GM23338 (cell line): ENCODE data around the gene MTHFR. TPM values are rescaled to one million over a fixed set of nuclear protein-coding genes. Genes with fewer than 3 reads are reported as not detected.

ENCODE experiments used
- ATAC-seq: fragments of 200-7000 bp; cut with Tn5 transposase; 3 replicates; pipeline ENCODE4 v1.9.1; 2020
- DNase-seq: peaks from one replicate; pipeline ENCODE4 v3.0.0-alpha.2; 2015; ENCODE audit warnings: low spot score
- H2AFZ ChIP-seq: fragments of 200-600 bp; sonication (generic); 2 replicates; pipeline ENCODE4 v1.8.0; 2016; ENCODE audit warnings: antibody characterized with exemption, mild to moderate bottlenecking, moderate library complexity
- H3F3A ChIP-seq: fragments of 200-600 bp; sonication (generic); replicated peaks from 2 replicates; pipeline ENCODE4 v1.8.0; 2017; ENCODE audit warnings: antibody characterized with exemption, mixed run types, low read depth
- H3K27ac ChIP-seq: fragments of 200-600 bp; sonication (generic); 2 replicates; pipeline ENCODE4 v1.6.1; 2016; ENCODE audit warnings: low read depth
- H3K27me3 ChIP-seq: fragments of 200-600 bp; sonication (generic); 2 replicates; pipeline ENCODE4 v1.8.0; 2016; ENCODE audit warnings: mild to moderate bottlenecking, mixed run types, moderate library complexity; ENCODE audit not compliant: insufficient read depth
- H3K36me3 ChIP-seq: fragments of 200-600 bp; sonication (generic); 2 replicates; pipeline ENCODE4 v1.8.0; 2016; ENCODE audit warnings: mild to moderate bottlenecking; ENCODE audit not compliant: insufficient read depth
- H3K4me1 ChIP-seq: fragments of 200-600 bp; sonication (generic); 2 replicates; pipeline ENCODE4 v1.8.0; 2016; ENCODE audit warnings: mild to moderate bottlenecking, moderate library complexity; ENCODE audit not compliant: insufficient read depth
- H3K4me2 ChIP-seq: fragments of 200-600 bp; sonication (generic); 2 replicates; pipeline ENCODE4 v1.7.1; 2017; ENCODE audit warnings: mixed run types
- H3K4me3 ChIP-seq: fragments of 200-600 bp; sonication (generic); 2 replicates; pipeline ENCODE4 v1.6.1; 2016; ENCODE audit warnings: mixed run types
- H3K79me2 ChIP-seq: fragments of 200-600 bp; sonication (generic); replicated peaks from 2 replicates; pipeline ENCODE4 v1.8.0; 2017; ENCODE audit warnings: mild to moderate bottlenecking; ENCODE audit not compliant: insufficient read depth
- H3K9me2 ChIP-seq: fragments of 200-600 bp; sonication (generic); 2 replicates; pipeline ENCODE4 v1.8.0; 2017; ENCODE audit not compliant: insufficient read depth
- H4K20me1 ChIP-seq: fragments of 200-600 bp; sonication (generic); replicated peaks from 2 replicates; pipeline ENCODE4 v1.8.0; 2017; ENCODE audit warnings: mild to moderate bottlenecking; ENCODE audit not compliant: insufficient read depth
- H3K27ac Mint-ChIP-seq: 2 replicates; pipeline ENCODE4 v1.8.0; 2020; ENCODE audit warnings: inconsistent platforms, mild to moderate bottlenecking, moderate library complexity, mixed read lengths
- H3K27me3 Mint-ChIP-seq: 3 replicates; pipeline ENCODE4 v1.8.0; 2022; ENCODE audit warnings: low read depth, mild to moderate bottlenecking, moderate library complexity, mixed read lengths, inconsistent platforms; ENCODE audit not compliant: insufficient read depth, poor library complexity
- H3K36me3 Mint-ChIP-seq: 3 replicates; pipeline ENCODE4 v1.8.0; 2021; ENCODE audit warnings: low read depth, mild to moderate bottlenecking, inconsistent platforms, moderate library complexity, mixed read lengths
- H3K4me1 Mint-ChIP-seq: 3 replicates; pipeline ENCODE4 v1.8.0; 2020; ENCODE audit warnings: mild to moderate bottlenecking, inconsistent platforms, mixed read lengths
- H3K4me3 Mint-ChIP-seq: 3 replicates; pipeline ENCODE4 v1.8.0; 2021; ENCODE audit warnings: moderate library complexity, mild to moderate bottlenecking, inconsistent platforms, mixed read lengths
- H3K9me3 Mint-ChIP-seq: 3 replicates; pipeline ENCODE4 v1.8.0; 2020; ENCODE audit warnings: moderate library complexity, mild to moderate bottlenecking, inconsistent platforms, mixed read lengths
- CTCF ChIP-seq, 2 experiments: fragments of 200-600 bp in 1 of 2; sonication (generic) in 1 of 2; conservative IDR thresholded peaks; 2 replicates each; pipeline versions ENCODE4 v1.5.1 to v1.6.1; 2016 to 2017; ENCODE audit warnings: antibody characterized with exemption in 2 of 2, low read depth in 2 of 2, mild to moderate bottlenecking in 2 of 2, moderate library complexity in 1 of 2
- ETS1 ChIP-seq: IDR thresholded peaks from 2 replicates; pipeline ENCODE4 v1.6.1; 2016; ENCODE audit warnings: antibody characterized with exemption
- REST ChIP-seq: IDR thresholded peaks from one replicate; pipeline ENCODE4 v1.6.1; 2018; ENCODE audit warnings: antibody characterized with exemption; ENCODE audit not compliant: unreplicated experiment
- ZNF462 ChIP-seq: fragments of 250-450 bp; sonication (Bioruptor Pico); IDR thresholded peaks from 2 replicates; pipeline ENCODE4 v1.5.0; 2020; ENCODE audit warnings: mild to moderate bottlenecking, moderate library complexity
- polyA plus RNA-seq: library from polyadenylated mRNA; unstranded; fragments of >200 nt; fragmentation: Nextera tagmentation; extraction: Ambion mirVana; gene quantifications from 2 replicates; pipeline ENCODE4 v1.2.1, GENCODE V29; 2016
- total RNA-seq: library from RNA; depleted of rRNA; stranded (reverse); fragments of >200 nt; shearing (Covaris generic); gene quantifications from 2 replicates; pipeline ENCODE4 v1.2.3, GENCODE V29; 2014

The MTHFR gene
- total and polyA plus RNA-seq, 2 experiments from 2014 or later = 6.9 to 21.6 TPM

GRCh38 chr1:11784993-11785769 is 20.6 kb downstream of the MTHFR start:
- H3K36me3 Mint-ChIP-seq = no peaks in the 10 kb centered on the region
- Histone ChIP-seq H3K4me2 (peak overlapping the region; percentile 72), H3K27ac (peak overlapping the region; percentile 78; the same call in 1 of the 2 replicates), H3K36me3 (no peaks in the 10 kb centered on the region), H3K9me2 (no peaks in the 10 kb centered on the region), H2AFZ (peak overlapping the region; percentile 88), H4K20me1 (no peaks in the 10 kb centered on the region), H3F3A (peaks cover 22% of the 10 kb centered on the region), H3K79me2 (no peaks in the 10 kb centered on the region), H3K4me1 (peaks cover 38% of the 10 kb centered on the region), H3K4me3 (peak overlapping the region; percentile 46), H3K27me3 (no peaks in the 10 kb centered on the region)
- peaks cover 2% of the 10 kb centered on the region for H3K27me3 Mint-ChIP-seq
- no peak overlapping the region for H3K27ac Mint-ChIP-seq
- ATAC-seq = peak; percentile 90
- no peak overlapping the region; the same call in 2 of the 3 replicates for H3K4me3 Mint-ChIP-seq
- DNase-seq = peak; percentile 94
- peaks cover 37% of the 10 kb centered on the region for H3K4me1 Mint-ChIP-seq
- TF ChIP-seq REST (no peak), ETS1 (no peak), ZNF462 (no peak), CTCF (conservative IDR thresholded peaks at IDR 0.05; ENCODE audit: low read depth in 2 of 2) (peak; percentile 80 to 95)
- H3K9me3 Mint-ChIP-seq = no peaks in the 10 kb centered on the region
